ENCODE measurements around the gene WFDC11. TPM values are rescaled to one million over a fixed set of nuclear protein-coding genes. Genes with fewer than 3 reads are reported as not detected.

The WFDC11 gene
- total and polyA plus RNA-seq, 2 donors (not counting 3 experiments of a cell fraction or from before 2014, with no cell fraction given): not detected

- TF ChIP-seq MAX (IDR thresholded peaks at IDR 0.05; ENCODE audit: insufficient read depth, insufficient read length): no peak
- TF ChIP-seq POLR2AphosphoS5 (IDR thresholded peaks at IDR 0.05; ENCODE audit: insufficient read depth, low read depth, low read length): no peak
- no peak for TF ChIP-seq CTCF (IDR thresholded peaks at IDR 0.05; ENCODE audit: extremely low read depth in 1 of 2, insufficient read depth in 1 of 2, low read depth in 1 of 2, low read length in 2 of 2)
- TF ChIP-seq JUN (IDR thresholded peaks at IDR 0.05; ENCODE audit: borderline replicate concordance, insufficient read depth, insufficient read length, low read depth): no peak
- no peak for TF ChIP-seq MYC (IDR thresholded peaks at IDR 0.05; ENCODE audit: low read depth, low read length)
- TF ChIP-seq EZH2 (IDR thresholded peaks at IDR 0.05; ENCODE audit: borderline replicate concordance, low read depth, low read length, severe bottlenecking): no peak
- TF ChIP-seq POLR2A (IDR thresholded peaks at IDR 0.05; ENCODE audit: low read depth, low read length): no peak
- no peak for TF ChIP-seq GATA2 (IDR thresholded peaks at IDR 0.05; ENCODE audit: insufficient read depth, insufficient read length, low read depth, low read length)
- no peak for TF ChIP-seq FOS (IDR thresholded peaks at IDR 0.05; ENCODE audit: borderline replicate concordance, insufficient read depth, low read length)
- no peak overlapping the region for H3K4me2 ChIP-seq (ENCODE audit: insufficient read depth, low read length)
- dilution Hi-C loops (cut with MboI; ENCODE audit: extremely low pct_ligation_motif_present, low sequenced_read_pairs) (no loop called here), intact Hi-C loops (cut with micrococcal nuclease) (no loop called here)
- H2AFZ ChIP-seq (ENCODE audit: low read depth, low read length): no peak overlapping the region
- no peak overlapping the region for H3K27ac ChIP-seq (ENCODE audit: insufficient read depth, low read depth, low read length)
- ChIA-PET CTCF (no interaction called here), POLR2A (no interaction called here)
- H3K36me3 ChIP-seq (ENCODE audit: control insufficient read depth in 2 of 2, extremely low read depth in 1 of 2, insufficient read depth in 2 of 2, low read length in 2 of 2): no peaks in the 10 kb centered on the region
- H3K79me2 ChIP-seq (ENCODE audit: control insufficient read depth, insufficient read depth, low read length): no peaks in the 10 kb centered on the region
- H4K20me1 ChIP-seq (replicated peaks; ENCODE audit: control insufficient read depth, extremely low read depth, insufficient read depth, low read length): no peaks in the 10 kb centered on the region
- FAIRE-seq (no peak), DNase-seq (ENCODE audit: low read depth, low spot score) (no peak)
- no peak overlapping the region for H3K9ac ChIP-seq (replicated peaks; ENCODE audit: extremely low read depth, insufficient read depth, low read length)
- no TSS peak for BruUV-seq (replicated peaks)
- H3K9me3 ChIP-seq (replicated peaks; ENCODE audit: control insufficient read depth, insufficient read depth, low read length): no peaks in the 10 kb centered on the region
- H3K4me1 ChIP-seq (ENCODE audit: control insufficient read depth, extremely low read depth, insufficient read depth, low read length): no peaks in the 10 kb centered on the region
- H3K4me3 ChIP-seq (replicated peaks in 1 of 3; ENCODE audit: insufficient read depth in 1 of 3, low read depth in 1 of 3, low read length in 3 of 3): no peak overlapping the region
- H3K9me1 ChIP-seq (replicated peaks; ENCODE audit: control insufficient read depth, extremely low read depth, insufficient read depth, low read length): no peaks in the 10 kb centered on the region
- no peaks in the 10 kb centered on the region for H3K27me3 ChIP-seq (ENCODE audit: control insufficient read depth in 2 of 2, insufficient read depth in 2 of 2, low read length in 2 of 2)
Measured at GRCh38 chr20:45701104-45701503, 31.1 kb upstream of the WFDC11 start.

Measured in endothelial cell of umbilical vein (primary cell).